Endothelial cell of umbilical vein (primary cell): ENCODE results near the gene SCP2. TPM values are rescaled to one million over a fixed set of nuclear protein-coding genes. Genes with fewer than 3 reads are reported as not detected.

ENCODE experiments used
- BruUV-seq: library from RNA; stranded (reverse); fragments of 400-500 nt; replicated peaks from 2 replicates; lab custom pipeline; 2021; lab: Mats Ljungman, UMichigan
- CTCF ChIA-PET: fragments of 300-600, 350-600 bp; sonication (Branson Sonifier 250); formaldehyde crosslinking; loops from one replicate; lab custom pipeline; 2021; ENCODE audit warnings: antibody characterized with exemption, inconsistent platforms; lab: Charles Lee
- POLR2A ChIA-PET: fragments of 300-600, 350-600 bp; sonication (Branson Sonifier 250); formaldehyde crosslinking; loops from one replicate; lab custom pipeline; 2021; ENCODE audit warnings: antibody characterized with exemption, inconsistent platforms; lab: Charles Lee
- DNase-seq: peaks from one replicate; pipeline ENCODE4 v3.0.0-alpha.2; 2011; ENCODE audit warnings: low read depth, low spot score
- FAIRE-seq: peaks from 2 replicates; lab custom pipeline; 2011; peaks lifted over from hg19 to GRCh38; lab: Jason Lieb, UNC
- H2AFZ ChIP-seq: 2 replicates; pipeline ENCODE4 v1.6.0; 2012; ENCODE audit warnings: low read depth, low read length, control low read depth, inconsistent platforms
- H3K27ac ChIP-seq: 2 replicates; pipeline ENCODE4 v1.5.1; 2011; ENCODE audit warnings: low read depth, mild to moderate bottlenecking, control low read depth, low read length, moderate library complexity; ENCODE audit not compliant: insufficient read depth
- H3K27me3 ChIP-seq, 2 experiments: 2 replicates each; pipeline versions ENCODE4 v1.6.0 to v1.6.1; 2011; ENCODE audit warnings: low read length in 2 of 2, mixed read lengths in 1 of 2; ENCODE audit not compliant: control insufficient read depth in 2 of 2, insufficient read depth in 2 of 2
- H3K36me3 ChIP-seq, 2 experiments: 2 replicates in 1 of 2; 3 replicates in 1 of 2; pipeline ENCODE4 v1.5.1; 2011; ENCODE audit warnings: low read length in 2 of 2, mild to moderate bottlenecking in 1 of 2, moderate library complexity in 1 of 2; ENCODE audit not compliant: control insufficient read depth in 2 of 2, insufficient read depth in 2 of 2; ENCODE audit errors: extremely low read depth in 1 of 2
- H3K4me1 ChIP-seq: 3 replicates; pipeline ENCODE4 v1.5.1; 2011; ENCODE audit warnings: mild to moderate bottlenecking, low read length; ENCODE audit not compliant: control insufficient read depth, insufficient read depth; ENCODE audit errors: extremely low read depth
- H3K4me2 ChIP-seq: 2 replicates; pipeline ENCODE4 v1.6.1; 2011; ENCODE audit warnings: low read length, control low read depth, mixed read lengths; ENCODE audit not compliant: insufficient read depth
- H3K4me3 ChIP-seq, 3 experiments: fragments of 200-600 bp in 1 of 3; sonication (generic), shearing (Covaris generic) in 1 of 3; replicated peaks in 1 of 3; 2 replicates each; pipeline ENCODE4 v1.5.1; 2011 to 2016; ENCODE audit warnings: control low read depth in 3 of 3, low read length in 3 of 3, mild to moderate bottlenecking in 2 of 3, inconsistent platforms in 1 of 3, low read depth in 1 of 3, moderate library complexity in 1 of 3; ENCODE audit not compliant: insufficient read depth in 1 of 3
- H3K79me2 ChIP-seq: 2 replicates; pipeline ENCODE4 v1.6.0; 2012; ENCODE audit warnings: low read length, inconsistent platforms; ENCODE audit not compliant: control insufficient read depth, insufficient read depth
- H3K9ac ChIP-seq: replicated peaks from 2 replicates; pipeline ENCODE3; 2011; ENCODE audit warnings: low read length, control low read depth; ENCODE audit not compliant: insufficient read depth; ENCODE audit errors: extremely low read depth
- H3K9me1 ChIP-seq: replicated peaks from 3 replicates; pipeline ENCODE4 v1.6.0; 2011; ENCODE audit warnings: mild to moderate bottlenecking, low read length; ENCODE audit not compliant: control insufficient read depth, insufficient read depth; ENCODE audit errors: extremely low read depth
- H3K9me3 ChIP-seq: replicated peaks from 2 replicates; pipeline ENCODE4 v1.5.1; 2012; ENCODE audit warnings: low read length, inconsistent platforms; ENCODE audit not compliant: control insufficient read depth, insufficient read depth
- H4K20me1 ChIP-seq: replicated peaks from 2 replicates; pipeline ENCODE3; 2011; ENCODE audit warnings: mild to moderate bottlenecking, low read length; ENCODE audit not compliant: control insufficient read depth, insufficient read depth; ENCODE audit errors: extremely low read depth
- EZH2 ChIP-seq: IDR thresholded peaks from 2 replicates; pipeline ENCODE4 v1.6.1; 2012; ENCODE audit warnings: borderline replicate concordance, low read depth, mild to moderate bottlenecking, moderate library complexity, low read length, inconsistent platforms; ENCODE audit not compliant: severe bottlenecking
- FOS ChIP-seq: IDR thresholded peaks from 2 replicates; pipeline ENCODE4 v1.6.1; 2011; ENCODE audit warnings: mild to moderate bottlenecking, low read length, moderate library complexity, borderline replicate concordance; ENCODE audit not compliant: insufficient read depth
- GATA2 ChIP-seq: IDR thresholded peaks from 2 replicates; pipeline ENCODE4 v1.7.0; 2011; ENCODE audit warnings: low read depth, mild to moderate bottlenecking, moderate library complexity, mixed read lengths, low read length; ENCODE audit not compliant: insufficient read length, insufficient read depth
- POLR2A ChIP-seq: IDR thresholded peaks from 2 replicates; pipeline ENCODE4 v1.6.1; 2012; ENCODE audit warnings: low read depth, mild to moderate bottlenecking, control low read depth, low read length
- POLR2AphosphoS5 ChIP-seq: IDR thresholded peaks from 2 replicates; pipeline ENCODE4 v1.6.1; 2012; ENCODE audit warnings: low read depth, mild to moderate bottlenecking, control low read depth, low read length, moderate library complexity; ENCODE audit not compliant: insufficient read depth
- dilution Hi-C: fragments of 300-500 bp; cut with MboI; formaldehyde crosslinking; loops from one replicate; pipeline ENCODE4 v1.15.0; 2019; ENCODE audit warnings: low sequenced_read_pairs; ENCODE audit not compliant: extremely low pct_ligation_motif_present
- intact Hi-C: fragments of 100-400 bp; cut with micrococcal nuclease; formaldehyde crosslinking; loops from one replicate; pipeline ENCODE4 v1.10.0; 2022
- polyA plus RNA-seq, 4 experiments: library from polyadenylated mRNA; depleted of rRNA in 3 of 4; stranded (reverse) in 3 of 4; unstranded in 1 of 4; fragments of >200 nt; gene quantifications; 2 replicates each; pipeline versions ENCODE4 v1.2.1 to v1.2.3, GENCODE V29; 2011 to 2012; ENCODE audit warnings: missing spikeins in 1 of 4
- total RNA-seq: library from RNA; stranded (reverse); gene quantifications from 2 replicates; pipeline ENCODE4 v1.2.3, GENCODE V29; 2021
- TF ChIP-seq, protein P1 (sequence below), 2 donors: IDR thresholded peaks; 1 replicate in 1 of 2; 2 replicates in 1 of 2; pipeline ENCODE4 v1.5.1; 2011; ENCODE audit warnings: low read length in 2 of 2, mild to moderate bottlenecking in 2 of 2, moderate library complexity in 2 of 2, control low read depth in 1 of 2, inconsistent platforms in 1 of 2, low read depth in 1 of 2; ENCODE audit not compliant: insufficient read depth in 1 of 2; ENCODE audit errors: extremely low read depth in 1 of 2

The SCP2 gene
- total and polyA plus RNA-seq, 2 donors (not counting 3 experiments of a cell fraction or from before 2014, with no cell fraction given), result 42.4 to 92.7 TPM

GRCh38 chr1:53092659-53093450 lies 165.8 kb downstream of the SCP2 start:
- no peaks in the 10 kb centered on the region for H3K4me1 ChIP-seq
- DNase-seq (no peak), FAIRE-seq (no peak)
- CTCF ChIA-PET, result interaction anchor here (1.4 to 2.9 kb wide), 2 partner anchors 9 to 16 kb away, joined by 4 to 11 read pairs; no protein-coding TSS in a partner anchor
- H3K9me3 ChIP-seq, result no peaks in the 10 kb centered on the region
- H3K79me2 ChIP-seq, result no peaks in the 10 kb centered on the region
- no peak overlapping the region for H3K27ac ChIP-seq
- no peaks in the 10 kb centered on the region for H4K20me1 ChIP-seq
- no peaks in the 10 kb centered on the region for H3K27me3 ChIP-seq
- TF ChIP-seq POLR2AphosphoS5 (no peak), EZH2 (no peak), GATA2 (no peak), FOS (no peak), POLR2A (no peak)
- TF ChIP-seq, protein P1, sequence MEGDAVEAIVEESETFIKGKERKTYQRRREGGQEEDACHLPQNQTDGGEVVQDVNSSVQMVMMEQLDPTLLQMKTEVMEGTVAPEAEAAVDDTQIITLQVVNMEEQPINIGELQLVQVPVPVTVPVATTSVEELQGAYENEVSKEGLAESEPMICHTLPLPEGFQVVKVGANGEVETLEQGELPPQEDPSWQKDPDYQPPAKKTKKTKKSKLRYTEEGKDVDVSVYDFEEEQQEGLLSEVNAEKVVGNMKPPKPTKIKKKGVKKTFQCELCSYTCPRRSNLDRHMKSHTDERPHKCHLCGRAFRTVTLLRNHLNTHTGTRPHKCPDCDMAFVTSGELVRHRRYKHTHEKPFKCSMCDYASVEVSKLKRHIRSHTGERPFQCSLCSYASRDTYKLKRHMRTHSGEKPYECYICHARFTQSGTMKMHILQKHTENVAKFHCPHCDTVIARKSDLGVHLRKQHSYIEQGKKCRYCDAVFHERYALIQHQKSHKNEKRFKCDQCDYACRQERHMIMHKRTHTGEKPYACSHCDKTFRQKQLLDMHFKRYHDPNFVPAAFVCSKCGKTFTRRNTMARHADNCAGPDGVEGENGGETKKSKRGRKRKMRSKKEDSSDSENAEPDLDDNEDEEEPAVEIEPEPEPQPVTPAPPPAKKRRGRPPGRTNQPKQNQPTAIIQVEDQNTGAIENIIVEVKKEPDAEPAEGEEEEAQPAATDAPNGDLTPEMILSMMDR (IDR thresholded peaks at IDR 0.05; ENCODE audit: extremely low read depth in 1 of 2, insufficient read depth in 1 of 2, low read depth in 1 of 2, low read length in 2 of 2), result no peak
- intact Hi-C loops, result no loop called here
- no peak overlapping the region for H3K4me2 ChIP-seq
- no peaks in the 10 kb centered on the region for H3K9me1 ChIP-seq
- H3K36me3 ChIP-seq, result no peaks in the 10 kb centered on the region
- BruUV-seq, result no TSS peak
- H3K9ac ChIP-seq, result no peak overlapping the region
- POLR2A ChIA-PET, result no interaction called here
- dilution Hi-C loops, result no loop called here
- H2AFZ ChIP-seq, result no peak overlapping the region
- no peak overlapping the region for H3K4me3 ChIP-seq
